ENCODE results near the gene ZFP1.
"Not testable (repeated sequence)": the region's sequence is repeated elsewhere in the genome, so short reads cannot be mapped to it uniquely, and the experiment has no call there.

The ZFP1 gene

GRCh38 chr16:75113541-75114121, 34.7 kb upstream of the ZFP1 start:
- DNase-seq: no peak

GRCh38 chr16:75114179-75114945, 34.0 kb upstream of the ZFP1 start:
- no peak for DNase-seq

GRCh38 chr16:75114946-75115825, 33.1 kb upstream of the ZFP1 start:
- DNase-seq: no peak

GRCh38 chr16:75116081-75116910, 32.0 kb upstream of the ZFP1 start, which contains the start of gene LDHD:
Gene LDHD (minus strand): TSS chr16:75116780. CDS start chr16:75116720, 60 bp downstream.
- DNase-seq: no peak

- DNase-seq: no peak
These were observed 31.4 kb upstream of the ZFP1 start for GRCh38 chr16:75116911-75117245.

- DNase-seq: no peak
These were observed 29.3 kb upstream of the ZFP1 start for GRCh38 chr16:75118943-75119539.

- DNase-seq: no peak
These were observed 28.1 kb upstream of the ZFP1 start for GRCh38 chr16:75120253-75120652.

GRCh38 chr16:75121949-75122568, 26.3 kb upstream of the ZFP1 start:
- DNase-seq: no peak

- DNase-seq: no peak
These were observed 25.7 kb upstream of the ZFP1 start for GRCh38 chr16:75122609-75123008.

GRCh38 chr16:75127713-75128415, 20.5 kb upstream of the ZFP1 start:
- DNase-seq: no peak

- DNase-seq: not testable (repeated sequence)
These were observed 18.7 kb upstream of the ZFP1 start for GRCh38 chr16:75129421-75130149.

GRCh38 chr16:75130150-75130771, 18.1 kb upstream of the ZFP1 start:
- DNase-seq: no peak

GRCh38 chr16:75131081-75131480, 17.2 kb upstream of the ZFP1 start:
- DNase-seq: no peak

- no peak for DNase-seq
These were observed 10.1 kb upstream of the ZFP1 start for GRCh38 chr16:75138233-75138632.

GRCh38 chr16:75138636-75139035, 9.7 kb upstream of the ZFP1 start:
- no peak for DNase-seq

GRCh38 chr16:75139498-75139897, 8.8 kb upstream of the ZFP1 start:
- DNase-seq: no peak

GRCh38 chr16:75143941-75144340, 4.4 kb upstream of the ZFP1 start:
- no peak for DNase-seq

GRCh38 chr16:75147968-75148310, 385 bp upstream of the ZFP1 start:
- no peak for DNase-seq

- no peak for DNase-seq
These were observed 3.5 kb downstream of the ZFP1 start for GRCh38 chr16:75151798-75152197.

GRCh38 chr16:75152635-75153034, 4.3 kb downstream of the ZFP1 start:
- no peak for DNase-seq

Measured in NCI-H187 (cell line).